Common myeloid progenitor, CD34-positive (primary cell): Measurements from ENCODE around the gene NKG7.
A peak's percentile ranks its signal among the peaks of the same experiment; 100 is the strongest.

Source experiments
- CTCF ChIA-PET: fragments of 350-600 bp; sonication (Branson Sonifier 250); formaldehyde crosslinking; loops from one replicate; lab custom pipeline; 2021; ENCODE audit warnings: antibody characterized with exemption; lab: Charles Lee
- POLR2A ChIA-PET: fragments of 350-600 bp; sonication (Branson Sonifier 250); formaldehyde crosslinking; loops from one replicate; lab custom pipeline; 2021; ENCODE audit warnings: antibody characterized with exemption; lab: Charles Lee
- DNase-seq, 3 donors: peaks; one replicate each; pipeline versions ENCODE4 v3.0.0 to v3.0.0-alpha.2; 2013
- H3K27ac ChIP-seq, 2 experiments: 1 replicate in 1 of 2; 2 replicates in 1 of 2; pipeline ENCODE4 v1.7.0; 2013; ENCODE audit warnings: inconsistent platforms in 2 of 2, low read length in 2 of 2, mild to moderate bottlenecking in 2 of 2, low read depth in 1 of 2, moderate library complexity in 1 of 2; ENCODE audit not compliant: severe bottlenecking in 2 of 2, insufficient read depth in 1 of 2, poor library complexity in 1 of 2
- H3K27me3 ChIP-seq, 5 experiments: replicated peaks in 2 of 5; 1 replicate in 3 of 5; 2 replicates in 2 of 5; pipeline versions ENCODE4 v1.6.1 to v1.7.0; 2013; ENCODE audit warnings: low read length in 4 of 5, mild to moderate bottlenecking in 2 of 5, moderate library complexity in 2 of 5, inconsistent platforms in 1 of 5; ENCODE audit not compliant: insufficient read depth in 5 of 5, control insufficient read depth in 4 of 5
- H3K36me3 ChIP-seq, 4 experiments: 1 replicate in 2 of 4; 2 replicates in 2 of 4; pipeline versions ENCODE4 v1.6.1 to v1.7.0; 2013; ENCODE audit warnings: low read length in 3 of 4, control low read depth in 1 of 4, mild to moderate bottlenecking in 1 of 4; ENCODE audit not compliant: control insufficient read depth in 4 of 4, insufficient read depth in 4 of 4
- H3K4me1 ChIP-seq, 4 experiments: 1 replicate in 3 of 4; 2 replicates in 1 of 4; pipeline versions ENCODE4 v1.6.1 to v1.7.1; 2013; ENCODE audit warnings: low read length in 3 of 4, mild to moderate bottlenecking in 3 of 4, control low read depth in 1 of 4, inconsistent platforms in 1 of 4, moderate library complexity in 1 of 4; ENCODE audit not compliant: control insufficient read depth in 4 of 4, insufficient read depth in 4 of 4; ENCODE audit errors: control extremely low read depth in 1 of 4
- H3K4me3 ChIP-seq, 7 experiments: 1 replicate in 4 of 7; 2 replicates in 3 of 7; pipeline versions ENCODE4 v1.5.1 to v1.7.0; 2013; ENCODE audit warnings: mild to moderate bottlenecking in 7 of 7, low read length in 6 of 7, moderate library complexity in 6 of 7, inconsistent platforms in 2 of 7, low read depth in 2 of 7, control low read depth in 1 of 7; ENCODE audit not compliant: insufficient read depth in 4 of 7, control insufficient read depth in 1 of 7; ENCODE audit errors: extremely low read depth in 1 of 7
- H3K9me3 ChIP-seq, 5 experiments: 1 replicate in 4 of 5; 2 replicates in 1 of 5; pipeline versions ENCODE4 v1.6.1 to v1.7.1; 2013; ENCODE audit warnings: low read length in 4 of 5, mild to moderate bottlenecking in 2 of 5, inconsistent platforms in 1 of 5, low read depth in 1 of 5, moderate library complexity in 1 of 5; ENCODE audit not compliant: control insufficient read depth in 4 of 5, insufficient read depth in 2 of 5; ENCODE audit errors: control extremely low read depth in 1 of 5
- WGBS: methylation state at CpG from one replicate; pipeline ENCODE4 v1.1.5; 2013; ENCODE audit not compliant: insufficient coverage; 5-methylcytosine and 5-hydroxymethylcytosine counted together

NKG7 gene

GRCh38 chr19:51338563-51339312 lies 33.7 kb downstream of the NKG7 start:
- peaks cover 0 to 22% (median 21%) of the 10 kb centered on the region in 4 experiments for H3K4me1 ChIP-seq
- under 1% methylated on average over 32 of the region's 43 CpGs for WGBS
- ChIA-PET POLR2A (no interaction called here), CTCF (interaction anchor here (0.7 to 2.1 kb wide), 17 partner anchors 11 to 322 kb away, joined by 3 to 7 read pairs (median 3); partner anchors contain the start of gene NKG7)
- H3K9me3 ChIP-seq, result no peaks in the 10 kb centered on the region
- peak; percentile 81 to 90 (median 90) for DNase-seq
- H3K27ac ChIP-seq, result peak overlapping the region in 1 of 2 experiments; percentile 43
- H3K27me3 ChIP-seq, result peaks cover 0 to 18% (median 4%) of the 10 kb centered on the region in 5 experiments
- H3K36me3 ChIP-seq, result no peaks in the 10 kb centered on the region
- peak overlapping the region; percentile 39 to 83 (median 74) for H3K4me3 ChIP-seq

- H3K9me3 ChIP-seq, result no peaks in the 10 kb centered on the region
- POLR2A ChIA-PET, result no interaction called here
- peaks cover 0 to 18% (median 4%) of the 10 kb centered on the region in 5 experiments for H3K27me3 ChIP-seq
- WGBS, result 89% methylated on average over 17 of the region's 19 CpGs
- DNase-seq, result no peak
- H3K4me1 ChIP-seq, result peaks cover 0 to 22% (median 21%) of the 10 kb centered on the region in 4 experiments
- H3K4me3 ChIP-seq, result peak overlapping the region in 4 of 7 experiments; percentile 66 to 83 (median 78)
- CTCF ChIA-PET, result interaction anchor here (0.7 to 2.1 kb wide), 14 partner anchors 10 to 322 kb away, joined by 3 to 7 read pairs (median 3); partner anchors contain the start of gene NKG7
- H3K27ac ChIP-seq, result no peak overlapping the region
- H3K36me3 ChIP-seq, result no peaks in the 10 kb centered on the region
Measured at GRCh38 chr19:51337861-51338562, 34.4 kb downstream of the NKG7 start.

GRCh38 chr19:51337141-51337860 lies 35.2 kb downstream of the NKG7 start:
- 94% methylated on average over 12 of the region's 13 CpGs for WGBS
- CTCF ChIA-PET, result interaction anchor here (0.8 to 2.1 kb wide), 11 partner anchors 10 to 320 kb away, joined by 3 to 7 read pairs (median 3); partner anchors contain the start of gene NKG7
- Histone ChIP-seq H3K36me3 (no peaks in the 10 kb centered on the region), H3K9me3 (no peaks in the 10 kb centered on the region), H3K4me3 (no peak overlapping the region), H3K27ac (no peak overlapping the region), H3K4me1 (peaks cover 0 to 22% (median 21%) of the 10 kb centered on the region in 4 experiments), H3K27me3 (peaks cover 0 to 18% (median 4%) of the 10 kb centered on the region in 5 experiments)
- POLR2A ChIA-PET, result no interaction called here
- DNase-seq, result no peak

- Histone ChIP-seq H3K4me3 (no peak overlapping the region), H3K27me3 (peaks cover 0 to 9% (median 0%) of the 10 kb centered on the region in 5 experiments), H3K4me1 (peaks cover 0 to 8% (median 8%) of the 10 kb centered on the region in 4 experiments), H3K27ac (no peak overlapping the region), H3K9me3 (peaks cover 0 to 4% (median 2%) of the 10 kb centered on the region in 5 experiments), H3K36me3 (no peaks in the 10 kb centered on the region)
- CTCF ChIA-PET, result interaction anchor here (1.5 kb wide), 1 partner anchor 133 kb away, joined by 3 read pairs; no protein-coding TSS in a partner anchor
- POLR2A ChIA-PET, result no interaction called here
- 93% methylated on average over 13 of the region's 13 CpGs for WGBS
- DNase-seq, result no peak
Measured at GRCh38 chr19:51333836-51334460, 38.5 kb downstream of the NKG7 start.

GRCh38 chr19:51331716-51332115 lies 40.7 kb downstream of the NKG7 start:
- no peak for DNase-seq
- no peak overlapping the region for H3K27ac ChIP-seq
- POLR2A ChIA-PET, result no interaction called here
- peaks cover 0 to 16% (median 14%) of the 10 kb centered on the region in 4 experiments for H3K4me1 ChIP-seq
- WGBS, result 100% methylated on average over 6 of the region's 6 CpGs
- H3K9me3 ChIP-seq, result peaks cover 0 to 4% (median 2%) of the 10 kb centered on the region in 5 experiments
- H3K27me3 ChIP-seq, result peaks cover 0 to 29% (median 7%) of the 10 kb centered on the region in 5 experiments
- H3K36me3 ChIP-seq, result no peaks in the 10 kb centered on the region
- CTCF ChIA-PET, result interaction anchor here (0.6 to 1.5 kb wide), 3 partner anchors 10 to 485 kb away, joined by 3 read pairs; partner anchors contain the start of gene VSIG10L
- H3K4me3 ChIP-seq, result no peak overlapping the region

- H3K36me3 ChIP-seq, result no peaks in the 10 kb centered on the region
- H3K4me3 ChIP-seq, result no peak overlapping the region
- peaks cover 0 to 19% (median 16%) of the 10 kb centered on the region in 4 experiments for H3K4me1 ChIP-seq
- ChIA-PET POLR2A (no interaction called here), CTCF (interaction anchor here (0.6 to 1.5 kb wide), 2 partner anchors 36 to 485 kb away, joined by 3 read pairs; no protein-coding TSS in a partner anchor)
- peaks cover under 1 to 34% (median 9%) of the 10 kb centered on the region in 5 experiments for H3K27me3 ChIP-seq
- peaks cover 0 to 4% (median 2%) of the 10 kb centered on the region in 5 experiments for H3K9me3 ChIP-seq
- 95% methylated on average over 2 of the region's 3 CpGs for WGBS
- no peak overlapping the region for H3K27ac ChIP-seq
- no peak for DNase-seq
Measured at GRCh38 chr19:51331193-51331592, 41.3 kb downstream of the NKG7 start.
